T-helper 17 cell (primary cell): ENCODE results near the gene PPP3R1. TPM values are rescaled to one million over a fixed set of nuclear protein-coding genes. Genes with fewer than 3 reads are reported as not detected.

Experiments
- total RNA-seq, 4 donors: library from RNA in 2 of 4; stranded (reverse) in 2 of 4; gene quantifications; one replicate each; pipeline ENCODE4 v1.2.3 and lab custom pipeline; 2022 to 2026

Gene PPP3R1
- total RNA-seq, 2 donors from 2014 or later, result 60.3 to 83.9 TPM

Other genes starting within 250 kb of the PPP3R1 start
- gene C1D, start 189.5 kb downstream of the PPP3R1 start, total RNA-seq, result 10 to 100 TPM; 14.1 to 17.0 TPM
- 10 to 100 TPM; 20.6 to 26.4 TPM for gene PNO1, start 94.6 kb downstream of the PPP3R1 start, total RNA-seq
- under 1 TPM in 1 of 2 donors, not detected in 1; 0.17 TPM for gene CNRIP1, start 67.4 kb upstream of the PPP3R1 start, total RNA-seq
- gene PLEK, start 112.8 kb upstream of the PPP3R1 start, total RNA-seq, result 10 to 100 TPM; 18.0 to 34.8 TPM
- 1 to 10 TPM; 1.5 to 1.7 TPM for gene FBXO48, start 214.8 kb upstream of the PPP3R1 start, total RNA-seq
- 1 to 10 TPM; 5.3 to 6.4 TPM for gene APLF, start 215.1 kb upstream of the PPP3R1 start, total RNA-seq